HG02938 (cell line): Measurements from ENCODE around the gene GPRIN2.
"Not testable (repeated sequence)": the region's sequence is repeated elsewhere in the genome, so short reads cannot be mapped to it uniquely, and the experiment has no call there.

Experiments
- ATAC-seq: cut with Tn5 transposase; IDR thresholded peaks from one replicate; pipeline ENCODE4 v1.9.1; 2021; ENCODE audit warnings: mild to moderate bottlenecking, moderate library complexity; ENCODE audit not compliant: unreplicated experiment

GPRIN2 gene

DNA sequence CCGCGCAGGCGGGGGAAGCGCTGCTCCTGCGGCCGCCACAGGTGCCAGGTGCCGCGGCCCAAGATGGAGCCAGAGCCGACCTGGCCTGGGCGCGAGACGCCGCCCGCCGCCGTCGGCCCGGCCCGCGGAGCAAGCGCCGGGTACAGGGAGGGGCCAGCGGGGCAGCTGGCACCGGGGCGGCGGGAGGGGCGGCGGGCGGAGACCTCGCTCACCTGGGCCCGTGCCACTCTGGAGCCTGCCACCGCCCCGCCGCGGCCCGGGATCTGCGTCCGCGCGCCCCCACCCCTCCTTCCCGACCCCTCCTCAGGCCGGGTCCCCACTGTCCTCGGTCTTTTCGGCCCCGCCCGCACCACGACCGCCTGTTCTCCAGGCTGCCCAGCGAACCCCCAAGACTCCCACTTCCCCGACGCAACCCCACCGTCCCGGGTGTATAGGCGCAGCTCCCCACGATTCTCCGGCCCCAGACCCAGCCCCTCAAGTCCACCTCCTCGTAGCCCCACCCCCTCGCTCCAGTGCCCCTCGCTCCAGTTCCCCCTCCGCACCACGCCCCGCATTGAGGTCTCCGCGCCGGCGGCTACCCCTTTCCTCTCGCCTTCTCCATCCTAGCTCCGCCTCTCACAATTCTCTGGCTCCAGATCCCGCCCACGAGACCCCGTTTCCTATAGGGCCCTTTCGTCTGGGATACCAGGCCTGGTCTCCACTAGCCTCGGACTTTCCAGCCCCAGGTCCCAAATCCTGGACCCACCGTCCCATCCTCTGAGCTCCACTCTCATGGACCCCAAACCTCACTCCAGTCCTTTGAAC is at the start of gene GPRIN2:
Gene GPRIN2 (minus strand): TSS at position 144 of the 804 bp plus-strand sequence. CDS start 5,922 bp downstream, outside the sequence.
- ATAC-seq, result no peak

DNA sequence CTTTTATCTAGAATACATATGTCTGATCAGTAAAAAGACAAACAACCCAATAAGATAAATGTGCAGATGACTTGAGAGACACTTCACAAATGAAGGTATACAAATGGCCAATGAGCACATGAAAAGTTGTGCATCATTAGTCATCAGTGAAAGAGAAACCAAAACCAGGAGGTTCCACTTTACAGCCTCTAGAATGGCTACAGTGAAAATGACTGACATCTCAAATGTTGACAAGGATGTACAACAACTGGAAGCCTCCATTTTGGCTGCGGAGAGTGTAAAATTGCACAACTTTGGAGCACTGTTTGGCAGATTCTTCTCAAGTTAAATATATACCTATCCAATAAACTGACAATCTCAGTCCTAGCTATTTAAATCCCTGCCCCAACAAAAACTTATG is 44.1 kb upstream of the GPRIN2 start:
- ATAC-seq, result peak; percentile 45

DNA sequence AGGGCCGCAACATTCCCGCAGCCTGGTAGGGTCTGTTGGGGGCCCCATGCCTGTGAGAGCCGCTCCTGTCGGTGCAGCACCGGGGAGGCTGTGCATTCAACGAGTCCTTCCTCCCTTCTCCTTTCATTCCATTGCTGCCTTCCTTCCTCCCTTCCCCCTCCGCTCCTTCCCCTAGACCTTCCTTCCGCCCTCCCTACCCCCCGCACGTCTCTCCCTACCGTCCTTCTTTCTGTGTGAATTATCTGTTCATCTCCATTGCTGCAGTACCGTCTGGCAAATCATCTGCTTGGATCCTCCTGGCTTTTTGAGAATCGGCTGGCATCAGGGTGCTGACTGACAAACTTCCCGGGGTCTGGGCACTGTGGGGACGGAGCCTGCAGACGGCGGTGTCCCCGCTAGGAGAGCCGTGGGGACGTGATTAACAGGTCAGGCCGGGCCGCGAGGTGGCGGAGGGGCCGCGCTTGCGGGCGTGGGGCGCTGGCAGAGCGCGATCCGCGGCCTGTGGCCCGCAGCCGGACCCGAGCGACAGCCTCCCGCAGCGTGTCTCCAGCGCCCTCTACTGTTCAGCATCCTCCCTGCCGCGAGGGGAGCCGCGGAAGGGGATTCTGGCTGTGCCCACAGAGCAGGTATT is 41.3 kb upstream of the GPRIN2 start:
- ATAC-seq, result peak; percentile 76

DNA sequence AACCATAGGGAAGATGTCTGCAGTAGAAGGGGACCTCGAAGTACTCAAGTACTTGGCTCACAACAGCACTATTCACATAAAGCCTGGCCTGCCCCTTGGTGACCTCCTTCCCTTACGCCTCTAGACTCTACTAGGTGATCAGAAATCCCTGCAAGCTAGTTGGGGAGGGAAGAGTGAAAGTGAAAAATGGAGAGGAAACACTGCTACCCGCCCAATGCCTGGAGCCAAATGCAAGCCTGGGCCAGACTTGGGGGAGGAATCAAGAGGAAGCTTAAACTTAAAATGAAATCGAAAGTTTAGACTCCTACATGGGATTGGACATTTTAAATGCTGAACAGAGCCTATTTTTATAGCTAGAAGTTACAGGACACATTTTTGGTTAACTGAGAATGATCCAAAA is 40.1 kb upstream of the GPRIN2 start:
- not testable (repeated sequence) for ATAC-seq

DNA sequence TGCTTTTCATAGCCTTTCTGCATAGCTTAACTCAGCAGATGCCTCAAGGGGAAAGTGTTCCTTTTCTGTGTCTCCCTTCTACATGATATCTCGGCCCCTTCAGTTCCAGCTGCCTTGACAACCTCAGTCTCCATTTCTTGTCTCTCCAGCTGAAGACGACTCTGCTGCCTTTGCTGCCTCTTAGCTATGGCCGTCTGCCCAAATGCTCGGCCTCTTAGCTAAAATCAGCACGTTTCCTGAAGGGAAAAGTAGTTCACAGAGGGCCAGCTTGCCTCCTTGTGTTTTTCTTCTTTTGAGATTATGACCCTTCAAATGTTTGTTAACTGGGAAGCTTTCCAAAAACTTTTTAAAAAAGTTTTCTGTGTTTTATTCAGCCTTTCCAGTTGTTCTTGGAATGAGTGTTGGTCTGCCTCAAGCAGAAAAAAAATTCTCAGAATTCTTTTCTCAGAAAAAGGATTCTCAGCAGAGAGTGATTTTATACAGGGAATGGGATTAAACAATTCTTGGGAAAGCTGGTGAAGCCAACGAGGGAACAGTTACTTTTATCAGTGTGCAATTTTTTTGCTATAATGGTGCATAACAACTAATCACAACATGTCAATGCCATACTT is 38.1 kb upstream of the GPRIN2 start:
- ATAC-seq, result not testable (repeated sequence)

DNA sequence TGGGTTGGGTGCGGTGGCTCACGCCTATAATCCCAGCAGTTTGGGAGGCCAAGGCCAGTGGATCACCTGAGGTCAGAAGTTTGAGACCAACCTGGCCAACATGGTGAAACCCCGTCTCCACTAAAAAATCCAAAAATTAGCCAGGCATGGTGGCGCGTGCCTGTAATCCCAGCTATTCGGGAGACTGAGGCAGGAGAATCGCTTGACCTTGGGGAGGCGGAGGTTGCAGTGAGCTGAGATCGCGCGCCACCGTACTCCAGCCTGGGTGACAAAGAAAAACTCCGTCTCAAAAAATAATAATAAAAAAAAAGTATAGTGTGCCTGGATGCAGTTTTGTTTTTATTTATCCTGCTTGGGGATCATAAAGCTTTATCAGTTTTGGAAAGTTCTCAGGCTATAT is 36.8 kb upstream of the GPRIN2 start:
- not testable (repeated sequence) for ATAC-seq

DNA sequence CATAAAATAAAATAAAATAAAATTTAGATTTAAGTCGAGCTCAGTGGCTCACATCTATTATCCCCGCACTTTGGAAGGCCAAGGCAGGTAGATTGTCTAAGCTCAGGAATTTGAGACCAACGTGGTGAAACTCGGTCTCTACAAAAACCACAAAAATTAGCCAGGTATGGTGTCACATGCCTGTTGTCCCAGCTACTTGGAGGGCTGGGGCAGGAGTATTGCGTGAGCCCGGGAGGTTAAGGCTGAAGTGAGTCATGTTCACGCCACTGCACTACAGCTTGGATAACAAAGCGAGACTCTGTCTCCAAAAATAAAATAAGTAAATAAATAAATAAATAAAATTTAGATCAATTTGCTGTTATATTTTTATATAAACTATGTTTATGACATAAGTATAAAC is 34.6 kb upstream of the GPRIN2 start:
- not testable (repeated sequence) for ATAC-seq

DNA sequence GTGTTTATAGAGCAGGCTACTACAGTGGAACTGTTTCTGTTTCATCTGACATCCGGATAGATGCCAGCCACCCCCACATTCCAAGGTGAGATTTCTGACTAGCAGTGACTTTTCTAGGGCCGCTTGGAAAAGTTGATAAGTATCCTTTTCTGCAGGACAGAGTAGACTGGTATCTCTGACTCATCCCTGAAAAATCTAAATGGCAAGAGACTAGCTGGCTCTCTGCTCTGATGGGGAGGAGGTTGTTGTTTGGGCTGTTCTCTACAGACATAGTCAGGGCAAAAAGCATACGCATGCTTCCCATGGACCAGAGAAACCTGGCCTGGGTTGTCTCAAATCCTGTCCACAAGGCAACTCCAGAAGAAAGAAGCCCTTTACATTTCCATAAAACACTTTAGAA is 33.1 kb upstream of the GPRIN2 start:
- not testable (repeated sequence) for ATAC-seq

DNA sequence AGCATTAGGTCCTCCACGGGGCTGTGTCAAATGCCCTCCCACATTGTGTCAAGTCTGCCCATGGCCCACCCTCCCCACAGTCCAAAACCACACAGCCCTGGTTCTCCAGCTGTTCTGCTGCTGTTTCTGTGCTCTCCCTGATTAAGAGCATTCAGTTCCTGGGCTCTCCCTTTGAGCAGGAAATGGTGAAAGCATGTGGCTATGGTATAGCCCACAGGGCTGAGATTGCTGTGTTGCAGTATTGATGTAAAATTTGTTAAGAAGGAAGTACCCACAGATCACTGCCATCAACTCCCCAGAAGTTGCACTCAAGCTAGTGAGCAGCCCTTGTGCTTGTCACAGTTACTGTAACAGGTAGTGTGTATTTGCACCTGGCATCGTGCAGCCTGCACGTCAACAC is 31.8 kb upstream of the GPRIN2 start:
- not testable (repeated sequence) for ATAC-seq

DNA sequence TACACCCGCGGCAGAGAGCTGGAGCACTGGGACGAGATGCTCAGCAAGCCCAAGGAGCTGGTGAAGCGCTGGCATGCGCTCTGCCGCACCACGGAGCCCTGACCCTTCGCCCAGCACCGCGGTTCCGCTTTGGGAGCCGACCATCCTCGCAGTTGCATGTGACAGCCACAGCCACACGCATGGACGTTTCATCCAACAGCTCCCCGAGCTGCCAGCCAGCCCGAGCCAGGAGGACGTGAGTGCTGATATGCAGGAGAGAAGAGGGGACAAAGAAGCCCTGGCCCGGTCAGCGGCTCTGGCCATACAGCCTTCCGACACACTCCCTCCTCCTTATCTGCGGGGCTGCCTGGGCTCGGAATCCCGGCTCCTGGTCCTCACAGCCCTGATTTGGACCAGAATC is 31.1 kb upstream of the GPRIN2 start:
- not testable (repeated sequence) for ATAC-seq

DNA sequence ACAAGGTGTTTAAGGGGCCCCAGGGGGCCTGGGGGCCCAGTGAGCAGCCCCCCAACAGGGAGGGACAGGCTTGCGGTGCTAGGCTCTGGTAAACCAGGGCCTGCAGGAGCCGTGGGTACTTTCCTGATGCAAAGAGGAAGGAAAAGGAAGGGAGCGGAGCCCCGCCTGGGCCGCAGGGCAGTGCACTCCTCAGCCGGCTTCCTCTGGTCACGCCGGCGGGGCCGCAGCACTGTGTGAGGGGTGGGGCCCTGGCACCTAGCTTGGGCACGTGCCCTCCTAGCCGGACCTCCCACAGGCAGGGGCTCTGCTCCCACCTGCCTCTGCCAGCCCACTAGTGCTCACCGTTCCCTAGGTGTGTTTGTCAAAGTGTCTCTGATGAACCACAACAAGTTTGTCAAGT is 28.8 kb upstream of the GPRIN2 start:
- not testable (repeated sequence) for ATAC-seq

DNA sequence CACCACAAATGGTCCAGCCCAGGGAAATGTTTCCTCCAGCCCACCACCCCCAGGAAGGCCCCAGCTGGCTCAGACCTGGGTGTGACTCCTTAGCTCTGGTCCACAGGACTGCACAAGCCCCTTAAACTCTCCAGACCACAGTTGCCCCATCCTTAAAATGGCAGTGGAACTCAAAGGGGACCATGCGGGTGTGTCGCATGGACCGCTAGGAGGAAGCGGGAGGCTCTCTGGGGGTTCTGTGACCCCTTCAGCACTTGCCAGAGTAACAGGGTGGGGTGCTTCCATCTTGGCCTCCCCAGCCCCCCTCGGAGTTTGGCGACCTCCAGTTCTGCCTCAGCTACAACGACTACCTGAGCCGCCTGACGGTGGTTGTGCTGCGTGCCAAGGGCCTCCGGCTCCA is 27.7 kb upstream of the GPRIN2 start:
- ATAC-seq, result not testable (repeated sequence)

DNA sequence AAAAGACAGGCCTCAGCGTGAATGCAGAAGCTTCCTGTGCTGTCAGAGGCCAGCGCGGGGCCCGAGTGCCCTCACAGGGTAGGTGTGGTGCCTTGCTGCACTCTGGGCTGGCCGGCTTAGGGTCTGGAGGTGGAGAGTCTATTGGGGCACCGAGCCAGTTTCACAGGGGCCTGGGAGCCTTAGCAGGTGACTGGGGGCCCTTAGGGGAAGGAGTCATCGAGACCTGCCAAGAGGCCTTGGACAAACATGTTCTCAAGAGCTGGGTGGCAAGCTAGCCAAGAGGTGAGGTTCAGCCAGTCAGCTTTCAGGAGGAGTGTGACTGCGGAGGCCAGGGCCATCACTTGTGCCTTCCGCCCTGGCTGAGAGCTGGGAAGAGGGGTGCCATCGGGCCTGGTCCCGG is 26.1 kb upstream of the GPRIN2 start:
- ATAC-seq, result not testable (repeated sequence)

DNA sequence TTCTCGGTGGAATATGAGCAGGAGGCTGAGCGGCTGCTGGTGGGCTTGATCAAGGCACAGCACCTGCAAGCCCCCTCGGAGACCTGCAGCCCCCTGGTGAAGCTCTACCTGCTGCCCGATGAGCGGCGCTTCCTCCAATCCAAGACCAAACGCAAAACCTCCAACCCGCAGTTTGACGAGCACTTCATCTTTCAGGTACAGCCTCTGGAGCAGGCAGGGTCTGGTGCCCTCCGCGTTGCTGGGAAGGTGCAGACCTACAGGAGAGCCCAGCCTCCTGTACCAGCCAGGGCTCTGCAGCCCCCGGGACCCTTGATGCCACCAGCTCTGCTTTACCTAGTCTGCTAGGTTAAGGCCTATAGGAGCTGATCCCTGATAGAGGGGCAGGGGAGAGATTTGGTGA is 25.5 kb upstream of the GPRIN2 start:
- ATAC-seq, result not testable (repeated sequence)

DNA sequence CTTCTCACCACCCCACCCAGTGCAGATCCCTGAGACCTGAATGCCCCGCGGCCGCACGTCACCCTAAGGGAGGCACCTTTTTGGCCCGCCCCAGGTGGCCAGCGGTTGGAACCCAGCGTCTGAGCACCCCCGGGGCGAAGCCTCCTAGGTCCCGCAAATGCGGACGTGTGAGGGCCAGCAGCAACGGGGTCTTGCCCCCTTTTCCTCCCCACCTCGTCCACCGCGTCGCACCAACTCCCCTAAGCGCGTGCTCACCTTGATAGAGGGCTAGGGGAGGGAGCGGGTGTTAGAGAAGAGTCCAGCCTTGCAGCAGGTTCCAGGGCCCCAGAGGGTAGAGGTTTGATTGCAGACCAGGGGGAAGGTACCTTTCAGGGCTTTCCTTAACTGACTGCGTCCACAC is 22.9 kb upstream of the GPRIN2 start:
- ATAC-seq, result not testable (repeated sequence)

DNA sequence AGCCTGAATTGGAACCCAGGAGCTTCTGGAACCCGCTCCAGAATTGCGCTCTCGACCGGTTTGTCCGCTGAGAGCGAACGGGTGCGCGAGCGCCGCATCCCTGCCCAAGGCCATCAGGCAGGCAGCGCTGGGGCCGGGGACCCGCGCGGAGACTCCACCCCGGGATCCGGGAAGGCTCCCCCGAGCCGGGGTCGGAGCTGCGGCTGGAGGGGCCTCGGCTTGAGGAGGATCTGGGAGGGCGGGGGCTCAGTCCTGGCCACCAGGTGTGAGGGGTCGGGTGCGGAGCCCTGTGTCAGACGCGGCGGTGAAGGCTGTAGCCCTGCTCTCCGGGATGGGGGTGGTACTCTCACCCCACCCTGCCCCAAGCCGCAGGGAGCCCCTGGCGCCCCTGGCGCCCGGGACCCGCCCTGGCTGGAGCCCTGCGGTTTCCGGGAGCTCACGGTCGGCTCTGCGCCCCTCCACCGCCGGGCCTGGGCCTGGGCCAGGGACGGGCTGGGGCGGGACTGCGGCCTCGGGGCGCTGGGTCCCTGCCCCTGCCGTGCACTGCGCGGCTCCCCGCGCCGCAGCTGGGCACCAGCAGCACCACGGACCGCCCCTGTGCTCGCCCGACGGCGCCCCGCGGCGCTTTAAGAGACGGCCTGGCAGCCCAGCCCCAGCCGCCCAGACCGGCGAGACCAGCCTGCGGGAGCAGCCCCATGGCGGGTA is 22.2 kb upstream of the GPRIN2 start, which contains the start of gene SYT15:
Gene SYT15 (plus strand): TSS at position 655 of the 705 bp plus-strand sequence. CDS start 41 bp downstream, at position 696.
- not testable (repeated sequence) for ATAC-seq

DNA sequence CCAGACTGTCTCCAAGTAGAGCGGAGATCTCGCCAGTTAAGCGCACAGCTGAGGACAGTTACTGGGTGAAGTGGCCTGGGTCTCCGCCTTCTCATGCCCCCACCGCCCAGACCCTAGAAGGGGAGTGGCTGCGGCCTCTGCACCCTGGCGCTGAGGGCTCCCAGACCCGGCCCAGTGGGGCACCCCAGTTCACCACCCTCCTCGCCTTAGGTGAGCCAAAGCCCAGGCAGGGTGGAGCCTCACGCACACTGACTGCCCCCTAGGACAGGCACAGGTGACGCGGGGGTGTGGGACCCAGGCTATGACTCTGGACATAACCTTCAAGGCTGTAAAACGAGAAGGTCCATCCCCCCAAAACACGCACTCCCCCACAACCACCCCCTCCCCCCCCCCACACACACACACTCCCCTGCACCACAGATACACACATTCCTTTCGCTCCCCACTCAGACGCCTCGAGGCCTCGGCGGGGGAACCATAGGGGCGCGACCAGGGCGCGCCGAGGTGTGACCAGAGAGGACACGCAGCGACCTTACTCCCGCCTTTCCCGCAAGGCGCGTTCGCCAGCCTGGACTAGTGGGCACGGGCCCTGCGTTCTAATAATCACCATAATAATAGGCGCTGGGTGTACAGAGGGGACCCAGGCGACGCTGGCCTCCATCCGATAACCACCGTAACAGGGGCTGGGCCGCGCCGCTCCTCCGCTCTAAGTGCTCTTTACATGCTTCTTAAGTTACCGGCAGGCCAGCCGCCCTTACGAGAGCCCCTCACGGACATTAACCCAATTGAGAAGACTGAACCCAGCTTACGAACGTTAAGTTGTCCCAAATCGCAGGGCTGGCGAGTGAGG is 21.4 kb upstream of the GPRIN2 start:
- ATAC-seq, result not testable (repeated sequence)

DNA sequence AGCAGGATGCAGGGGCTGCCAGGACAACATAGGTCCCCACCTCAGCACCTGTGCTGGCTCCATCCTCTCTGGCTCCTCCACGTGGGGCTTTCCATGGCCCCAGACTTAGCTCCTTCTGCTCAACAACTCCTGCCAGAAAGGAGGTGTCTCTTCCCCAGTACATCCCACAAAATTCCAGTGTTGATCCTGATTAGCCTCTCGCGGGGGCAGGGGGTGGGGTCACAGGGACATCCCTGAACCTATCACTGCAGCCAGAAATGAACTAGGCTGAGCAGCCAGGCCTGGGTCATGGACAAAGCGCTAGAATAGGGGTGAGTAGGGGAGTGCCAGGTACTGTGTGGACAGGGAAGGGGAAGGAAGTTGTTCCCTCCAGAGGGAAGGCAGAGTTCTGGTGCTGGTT is 17.4 kb upstream of the GPRIN2 start:
- not testable (repeated sequence) for ATAC-seq

DNA sequence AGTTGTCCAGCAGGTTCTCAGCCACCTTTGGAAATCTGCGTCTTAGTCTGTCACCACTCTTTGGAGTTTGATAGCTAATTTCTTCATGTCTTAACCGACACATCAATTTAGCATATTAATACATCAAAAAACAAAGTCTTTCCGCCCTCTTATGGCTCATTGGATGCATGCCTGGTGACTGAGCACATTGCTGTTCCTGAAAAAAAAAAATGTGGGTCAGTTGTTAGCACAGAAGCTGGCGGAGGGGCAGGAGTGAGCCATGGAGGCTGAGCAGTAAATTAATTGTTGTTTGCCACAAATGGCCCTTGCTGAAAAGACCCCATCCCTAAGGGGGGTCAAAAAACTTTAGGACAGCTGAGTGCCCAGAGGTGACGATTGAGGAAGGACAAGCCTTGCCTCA is 16.9 kb upstream of the GPRIN2 start:
- ATAC-seq, result not testable (repeated sequence)

DNA sequence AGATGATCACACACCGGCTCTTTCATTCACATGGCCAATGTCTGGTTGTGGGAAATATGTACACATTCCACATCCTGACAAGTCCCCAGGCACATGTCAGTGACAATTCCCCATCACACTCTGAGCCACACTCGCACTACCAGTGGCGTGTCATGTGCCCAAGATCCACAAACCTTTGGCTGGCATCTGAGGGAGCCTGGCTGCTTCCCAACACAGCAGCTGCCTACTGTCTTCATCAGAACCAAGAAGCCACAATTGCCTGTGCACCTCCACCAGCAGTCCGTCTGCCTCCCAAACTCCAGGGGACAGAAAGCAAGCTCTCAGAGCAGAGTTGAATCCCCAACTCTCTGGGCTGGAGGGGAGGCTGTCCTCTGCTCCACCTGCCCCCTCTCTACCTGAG is 16.3 kb upstream of the GPRIN2 start:
- not testable (repeated sequence) for ATAC-seq
